Caco-2 (cell line): ENCODE data around the gene MS4A5. TPM values are rescaled to one million over a fixed set of nuclear protein-coding genes. Genes with fewer than 3 reads are reported as not detected.
A peak's percentile ranks its signal among the peaks of the same experiment; 100 is the strongest.

Source experiments
- BruUV-seq: library from RNA; stranded (reverse); fragments of 400-500 nt; replicated peaks from 2 replicates; lab custom pipeline; 2021; lab: Mats Ljungman, UMichigan
- CTCF ChIA-PET: fragments of 300-600 bp; sonication (Branson Sonifier 250); formaldehyde crosslinking; loops from one replicate; lab custom pipeline; 2022; ENCODE audit warnings: antibody characterized with exemption; lab: Charles Lee
- POLR2A ChIA-PET: fragments of 300-600 bp; sonication (Branson Sonifier 250); formaldehyde crosslinking; loops from one replicate; lab custom pipeline; 2022; ENCODE audit warnings: antibody characterized with exemption; lab: Charles Lee
- DNase-seq, 2 experiments: peaks; one replicate each; pipeline versions ENCODE4 v3.0.0 to v3.0.0-alpha.2; 2020 to 2022
- H3K27me3 ChIP-seq: replicated peaks from 2 replicates; pipeline ENCODE4 v1.6.0; 2011; ENCODE audit warnings: low read length; ENCODE audit not compliant: control insufficient read depth, insufficient read depth
- H3K36me3 ChIP-seq: 2 replicates; pipeline ENCODE4 v1.5.1; 2011; ENCODE audit warnings: low read length; ENCODE audit not compliant: control insufficient read depth, insufficient read depth
- H3K4me1 ChIP-seq: fragments of 250-450 bp; sonication (Bioruptor Pico); 2 replicates; pipeline ENCODE4 v1.5.1; 2020; ENCODE audit warnings: mild to moderate bottlenecking
- H3K4me3 ChIP-seq: 2 replicates; pipeline ENCODE4 v1.5.1; 2011; ENCODE audit warnings: low read depth, mild to moderate bottlenecking, control low read depth, low read length
- H3K9me3 ChIP-seq: fragments of 250-450 bp; sonication (Bioruptor Pico); 2 replicates; pipeline ENCODE4 v1.5.1; 2020; ENCODE audit warnings: mild to moderate bottlenecking, moderate library complexity
- H3K27ac Mint-ChIP-seq: one replicate; pipeline ENCODE4 v1.8.0; 2022; ENCODE audit warnings: mixed read lengths; ENCODE audit not compliant: unreplicated experiment
- H3K27me3 Mint-ChIP-seq: one replicate; pipeline ENCODE4 v1.8.0; 2022; ENCODE audit warnings: mixed read lengths; ENCODE audit not compliant: insufficient read depth, unreplicated experiment
- H3K36me3 Mint-ChIP-seq: one replicate; pipeline ENCODE4 v1.8.0; 2022; ENCODE audit warnings: mild to moderate bottlenecking, mixed read lengths; ENCODE audit not compliant: insufficient read depth, unreplicated experiment
- H3K4me1 Mint-ChIP-seq: one replicate; pipeline ENCODE4 v1.8.0; 2022; ENCODE audit warnings: low read depth, mixed read lengths; ENCODE audit not compliant: unreplicated experiment
- H3K4me3 Mint-ChIP-seq: one replicate; pipeline ENCODE4 v1.8.0; 2022; ENCODE audit warnings: mild to moderate bottlenecking, moderate library complexity, mixed read lengths; ENCODE audit not compliant: unreplicated experiment
- H3K9me3 Mint-ChIP-seq: one replicate; pipeline ENCODE4 v1.8.0; 2022; ENCODE audit warnings: mixed read lengths; ENCODE audit not compliant: unreplicated experiment
- CTCF ChIP-seq, 2 experiments: fragments of 200-600 bp in 1 of 2; IDR thresholded peaks; 1 replicate in 1 of 2; 2 replicates in 1 of 2; pipeline versions ENCODE4 v1.5.1 to v1.8.0; 2011 to 2022; ENCODE audit warnings: antibody characterized with exemption in 1 of 2, control low read depth in 1 of 2, inconsistent platforms in 1 of 2, low read depth in 1 of 2, low read length in 1 of 2, mild to moderate bottlenecking in 1 of 2, moderate library complexity in 1 of 2; ENCODE audit not compliant: insufficient read depth in 1 of 2, severe bottlenecking in 1 of 2, unreplicated experiment in 1 of 2
- intact Hi-C: fragments of 100-400 bp; cut with micrococcal nuclease; formaldehyde crosslinking; loops from one replicate; pipeline ENCODE4 v1.10.0; 2022; ENCODE audit not compliant: unreplicated experiment
- total RNA-seq: library from RNA; stranded (reverse); gene quantifications from 2 replicates; pipeline ENCODE4 v1.2.3, GENCODE V29; 2022

The MS4A5 gene
- total RNA-seq, 1 experiment from 2014 or later = not detected

- TF ChIP-seq CTCF (IDR thresholded peaks at IDR 0.05; ENCODE audit: insufficient read depth in 1 of 2, low read depth in 1 of 2, low read length in 1 of 2, severe bottlenecking in 1 of 2, unreplicated experiment in 1 of 2) = no peak
- no peak overlapping the region for H3K4me3 Mint-ChIP-seq
- no peaks in the 10 kb centered on the region for H3K9me3 Mint-ChIP-seq
- intact Hi-C loops = no loop called here
- no peaks in the 10 kb centered on the region for H3K36me3 Mint-ChIP-seq
- Histone ChIP-seq H3K4me3 (no peak overlapping the region), H3K4me1 (no peaks in the 10 kb centered on the region), H3K36me3 (no peaks in the 10 kb centered on the region), H3K9me3 (no peaks in the 10 kb centered on the region), H3K27me3 (no peaks in the 10 kb centered on the region)
- no peak overlapping the region for H3K27ac Mint-ChIP-seq
- no peaks in the 10 kb centered on the region for H3K4me1 Mint-ChIP-seq
- DNase-seq = no peak
- BruUV-seq = no TSS peak
- ChIA-PET POLR2A (interaction anchor here (0.5 kb wide), 1 partner anchor 708 kb away, joined by 3 read pairs; no protein-coding TSS in a partner anchor), CTCF (interaction anchor here (1.5 kb wide), 1 partner anchor 96 kb away, joined by 3 read pairs; no protein-coding TSS in a partner anchor)
- peaks cover 10% of the 10 kb centered on the region for H3K27me3 Mint-ChIP-seq
These were observed 30.0 kb downstream of the MS4A5 start for GRCh38 chr11:60459345-60459744.

GRCh38 chr11:60468829-60469228, 39.5 kb downstream of the MS4A5 start:
- Histone ChIP-seq H3K4me3 (no peak overlapping the region), H3K27me3 (no peaks in the 10 kb centered on the region), H3K4me1 (no peaks in the 10 kb centered on the region), H3K9me3 (no peaks in the 10 kb centered on the region; the same call in 1 of the 2 replicates), H3K36me3 (no peaks in the 10 kb centered on the region)
- H3K4me3 Mint-ChIP-seq = no peak overlapping the region
- CTCF ChIA-PET = interaction anchor here (0.7 kb wide), 1 partner anchor 15 kb away, joined by 3 read pairs; no protein-coding TSS in a partner anchor
- no peak overlapping the region for H3K27ac Mint-ChIP-seq
- H3K4me1 Mint-ChIP-seq = no peaks in the 10 kb centered on the region
- no TSS peak for BruUV-seq
- POLR2A ChIA-PET = no interaction called here
- peaks cover 6% of the 10 kb centered on the region for H3K27me3 Mint-ChIP-seq
- no peak for DNase-seq
- H3K9me3 Mint-ChIP-seq = no peaks in the 10 kb centered on the region
- no peaks in the 10 kb centered on the region for H3K36me3 Mint-ChIP-seq
- intact Hi-C loops = loop anchor here (1.0 kb wide), 1 partner anchor 106 kb away; no protein-coding TSS in a partner anchor
- TF ChIP-seq CTCF (IDR thresholded peaks at IDR 0.05; ENCODE audit: insufficient read depth in 1 of 2, low read depth in 1 of 2, low read length in 1 of 2, severe bottlenecking in 1 of 2, unreplicated experiment in 1 of 2) = no peak

GRCh38 chr11:60469723-60470122, 40.4 kb downstream of the MS4A5 start:
- H3K27me3 Mint-ChIP-seq = peaks cover 6% of the 10 kb centered on the region
- no peaks in the 10 kb centered on the region for H3K36me3 ChIP-seq
- H3K9me3 ChIP-seq = no peaks in the 10 kb centered on the region; the same call in 1 of the 2 replicates
- no peaks in the 10 kb centered on the region for H3K27me3 ChIP-seq
- no TSS peak for BruUV-seq
- no peak for DNase-seq
- no peaks in the 10 kb centered on the region for H3K36me3 Mint-ChIP-seq
- peak; percentile 13 to 39 for TF ChIP-seq CTCF (IDR thresholded peaks at IDR 0.05; ENCODE audit: insufficient read depth in 1 of 2, low read depth in 1 of 2, low read length in 1 of 2, severe bottlenecking in 1 of 2, unreplicated experiment in 1 of 2)
- no peak overlapping the region for H3K4me3 Mint-ChIP-seq
- H3K4me1 Mint-ChIP-seq = no peaks in the 10 kb centered on the region
- intact Hi-C loops = loop anchor here (1.0 kb wide), 1 partner anchor 106 kb away; no protein-coding TSS in a partner anchor
- ChIA-PET POLR2A (no interaction called here), CTCF (no interaction called here)
- no peak overlapping the region for H3K4me3 ChIP-seq
- no peaks in the 10 kb centered on the region for H3K4me1 ChIP-seq
- no peaks in the 10 kb centered on the region for H3K9me3 Mint-ChIP-seq
- no peak overlapping the region for H3K27ac Mint-ChIP-seq
